Fibroblast of mammary gland (primary cell): ENCODE results near the gene OXER1.

Experiments
- DNase-seq: peaks from one replicate; pipeline ENCODE4 v3.0.0-alpha.2; 2010; ENCODE audit warnings: low read depth
- H3K4me3 ChIP-seq: 2 replicates; pipeline ENCODE4 v1.5.1; 2011; ENCODE audit warnings: low read depth, mild to moderate bottlenecking, low read length, moderate library complexity; ENCODE audit not compliant: control insufficient read depth
- CTCF ChIP-seq: conservative IDR thresholded peaks from 2 replicates; pipeline ENCODE4 v1.5.1; 2011; ENCODE audit warnings: low read depth, low read length, inconsistent platforms; ENCODE audit not compliant: control insufficient read depth, insufficient read depth

OXER1 gene

GRCh38 chr2:42808301-42808700 is 44.4 kb upstream of the OXER1 start:
- no peak for TF ChIP-seq CTCF
- DNase-seq: no peak
- H3K4me3 ChIP-seq: no peak overlapping the region

DNA sequence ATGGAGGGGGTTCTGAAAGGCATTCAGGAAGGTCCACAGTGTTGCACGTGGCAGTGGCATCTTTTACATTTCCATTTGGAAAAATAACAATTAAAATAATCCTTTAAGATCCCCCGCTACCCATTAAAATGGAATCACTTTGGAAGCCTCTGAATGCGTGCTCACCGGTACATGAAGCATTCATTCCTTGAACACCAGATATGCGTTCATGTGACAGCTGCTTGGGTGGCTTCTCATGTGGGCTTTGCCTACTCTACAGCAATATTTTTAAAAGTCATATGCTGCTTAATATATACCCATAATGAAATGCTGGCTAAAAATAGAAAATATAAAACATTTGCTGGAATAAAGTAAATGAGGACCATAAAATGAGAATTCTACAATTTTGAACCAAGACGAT is 42.9 kb upstream of the OXER1 start:
- DNase-seq: no peak
- no peak for TF ChIP-seq CTCF
- no peak overlapping the region for H3K4me3 ChIP-seq

DNA sequence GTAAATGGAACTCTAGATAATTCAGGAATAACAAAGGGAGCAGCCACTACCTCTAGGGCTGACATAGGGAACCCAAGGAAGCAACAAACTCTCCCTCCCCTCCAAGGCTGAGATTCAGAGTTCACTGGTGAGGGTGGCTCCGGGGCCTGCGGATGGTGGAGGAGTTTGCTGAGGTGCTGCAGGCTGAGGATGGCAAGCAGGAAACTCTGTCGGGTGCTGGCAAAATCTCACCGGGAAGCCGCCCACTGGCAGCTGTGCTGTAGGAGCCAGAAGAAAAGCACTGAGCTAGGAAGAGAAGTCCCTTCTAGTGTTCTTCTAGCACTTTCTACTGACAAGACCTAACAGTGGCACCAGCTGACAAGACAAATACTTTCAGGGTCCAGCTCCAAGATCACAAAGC is 41.0 kb upstream of the OXER1 start:
- no peak overlapping the region for H3K4me3 ChIP-seq
- no peak for TF ChIP-seq CTCF
- DNase-seq: no peak

DNA sequence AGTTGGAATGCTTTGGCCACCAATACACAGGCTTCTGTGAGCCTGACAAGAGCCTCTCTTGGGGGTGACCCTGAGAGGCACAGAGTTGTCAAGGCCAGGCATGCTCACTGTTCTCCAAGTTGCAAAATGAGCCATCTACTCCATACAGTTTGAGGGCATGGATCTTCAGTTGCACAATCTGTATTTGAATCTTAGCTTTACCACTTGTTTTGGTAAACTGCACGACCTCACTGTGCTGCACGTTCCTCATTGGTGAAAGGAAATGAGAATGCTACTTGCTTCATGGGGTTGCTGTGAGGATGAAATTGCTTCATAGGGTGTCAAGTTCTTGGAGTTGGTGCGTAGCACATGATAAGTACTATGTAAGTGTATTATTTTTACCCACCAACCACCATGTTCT is 40.4 kb upstream of the OXER1 start:
- no peak for TF ChIP-seq CTCF
- H3K4me3 ChIP-seq: no peak overlapping the region
- DNase-seq: peak; percentile 71

GRCh38 chr2:42802150-42802549 is 38.2 kb upstream of the OXER1 start:
- H3K4me3 ChIP-seq: no peak overlapping the region
- no peak for DNase-seq
- no peak for TF ChIP-seq CTCF

DNA sequence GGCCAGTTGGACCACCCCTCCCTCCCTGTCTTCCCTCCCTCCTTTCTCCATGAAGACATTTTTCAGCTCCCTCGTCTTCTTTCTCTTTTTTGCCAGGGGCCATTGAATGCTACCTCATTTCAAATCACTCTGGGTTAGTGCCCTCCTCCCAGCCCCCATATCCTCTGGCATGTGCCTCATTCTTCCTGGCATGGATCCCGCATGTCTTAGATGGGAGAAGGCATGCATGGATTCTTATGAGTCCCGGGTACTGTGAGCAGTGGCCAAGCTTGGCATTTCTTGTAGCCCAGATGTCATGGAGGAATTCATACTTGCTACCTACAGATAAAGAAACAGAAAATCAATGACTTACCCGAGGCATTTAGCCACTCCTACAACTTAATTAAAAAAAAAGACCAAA is 37.4 kb upstream of the OXER1 start:
- no peak for TF ChIP-seq CTCF
- no peak overlapping the region for H3K4me3 ChIP-seq
- no peak for DNase-seq

DNA sequence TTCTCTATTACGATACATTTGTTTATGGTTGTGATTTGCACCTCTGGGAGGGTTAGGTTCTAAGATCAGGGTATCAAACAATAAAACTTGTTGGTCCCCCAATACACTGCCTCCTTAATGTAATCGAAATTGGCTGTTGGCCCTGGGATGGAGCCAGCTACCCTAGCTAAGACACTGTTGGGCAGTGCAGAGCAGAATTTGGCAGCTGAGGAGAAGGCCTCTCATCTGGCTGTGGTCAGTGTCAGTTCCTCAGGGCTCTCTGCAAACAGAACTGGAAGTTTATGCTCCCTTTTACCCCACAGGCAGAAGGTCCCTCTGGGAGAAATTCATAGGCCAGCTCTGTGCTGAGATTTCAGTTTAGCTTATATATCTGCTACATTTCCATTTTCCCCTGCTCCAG is 37.0 kb upstream of the OXER1 start:
- no peak for TF ChIP-seq CTCF
- H3K4me3 ChIP-seq: no peak overlapping the region
- no peak for DNase-seq
